ENCODE measurements around the gene STING1. TPM values are rescaled to one million over a fixed set of nuclear protein-coding genes. Genes with fewer than 3 reads are reported as not detected.

STING1 gene
- total and polyA plus RNA-seq, 2 of the 8 experiments (the other 6 are each of a cell fraction or from before 2014, with no cell fraction given), result 0.26 to 0.47 TPM

GRCh38 chr5:139492700-139493192, 10.2 kb upstream of the STING1 start:
- H3K27me3 ChIP-seq (replicated peaks in 1 of 4; ENCODE audit: control insufficient read depth in 3 of 4, extremely low read depth in 1 of 4, insufficient read depth in 3 of 4, low read length in 3 of 4), result no peaks in the 10 kb centered on the region
- no peaks in the 10 kb centered on the region for H3K36me3 ChIP-seq (ENCODE audit: control insufficient read depth in 2 of 4, insufficient read depth in 4 of 4, low read length in 3 of 4)
- no peak overlapping the region for H3K27ac ChIP-seq (ENCODE audit: low read depth, low read length)
- no peak overlapping the region for H3K14ac ChIP-seq (ENCODE audit: insufficient read length)
- no peaks in the 10 kb centered on the region for H3K79me2 ChIP-seq (ENCODE audit: control insufficient read depth in 1 of 2, insufficient read depth in 2 of 2, low read length in 2 of 2)
- no peaks in the 10 kb centered on the region for H4K20me1 ChIP-seq (replicated peaks in 1 of 2; ENCODE audit: control insufficient read depth in 1 of 2, insufficient read depth in 2 of 2, low read length in 2 of 2)
- 94% methylated on average over 6 of the region's 6 CpGs; no CpG with 5 or more reads in 1 of the 2 experiments for WGBS, 2 experiments (ENCODE audit: extremely low coverage in 1 of 2, insufficient coverage in 1 of 2, insufficient read length in 1 of 2, insufficient replicate concordance in 2 of 2, low coverage in 1 of 2, low lambda C conversion rate in 2 of 2, missing lambda C conversion rate in 1 of 2)
- no peak overlapping the region for H3K56ac ChIP-seq (replicated peaks; ENCODE audit: insufficient read length, low read depth, low read length)
- no peaks in the 10 kb centered on the region for H3K79me1 ChIP-seq (ENCODE audit: low read depth, low read length)
- no peak overlapping the region for H2BK15ac ChIP-seq (ENCODE audit: low read length)
- H2BK120ac ChIP-seq (replicated peaks; ENCODE audit: low read depth, low read length), result no peak overlapping the region
- H2BK20ac ChIP-seq (ENCODE audit: low read length), result no peak overlapping the region
- H3K4me3 ChIP-seq (ENCODE audit: extremely low read depth in 1 of 4, insufficient read depth in 2 of 4, low read depth in 3 of 4, low read length in 4 of 4), result no peak overlapping the region
- TF ChIP-seq ATF2 (IDR thresholded peaks at IDR 0.05; ENCODE audit: low read length) (no peak), KDM1A (IDR thresholded peaks at IDR 0.05; ENCODE audit: borderline replicate concordance, low read length) (no peak), HDAC6 (IDR thresholded peaks at IDR 0.05; ENCODE audit: low read depth, low read length) (no peak), CEBPB (IDR thresholded peaks at IDR 0.05; ENCODE audit: low read depth, low read length) (no peak), POLR2A (IDR thresholded peaks at IDR 0.05; ENCODE audit: control extremely low read depth in 1 of 2, low read depth in 2 of 2, low read length in 2 of 2) (no peak), TCF12 (IDR thresholded peaks at IDR 0.05; ENCODE audit: low read depth, low read length) (no peak), SIX5 (IDR thresholded peaks at IDR 0.05; ENCODE audit: low read depth, low read length) (no peak), RNF2 (IDR thresholded peaks at IDR 0.05; ENCODE audit: borderline replicate concordance, low read depth, low read length, missing control alignments, poor library complexity, severe bottlenecking) (no peak), CBX5 (IDR thresholded peaks at IDR 0.05; ENCODE audit: low read depth, low read length) (no peak), ASH2L (IDR thresholded peaks at IDR 0.05; ENCODE audit: low read length) (no peak), EGR1 (IDR thresholded peaks at IDR 0.05; ENCODE audit: borderline replicate concordance, low read depth, low read length) (no peak), RXRA (IDR thresholded peaks at IDR 0.05; ENCODE audit: insufficient read depth, low read depth, low read length) (no peak), EZH2 (IDR thresholded peaks at IDR 0.05; ENCODE audit: low read depth, low read length, severe bottlenecking) (no peak)
- H2BK12ac ChIP-seq (ENCODE audit: low read depth, low read length), result no peak overlapping the region
- H2BK5ac ChIP-seq (ENCODE audit: low read depth, low read length), result no peak overlapping the region
- ChIA-PET POLR2A (ENCODE audit: partially characterized antibody) (interaction anchor here (1.0 kb wide), 1 partner anchor 9 kb away, joined by 3 read pairs; no protein-coding TSS in a partner anchor), CTCF (ENCODE audit: partially characterized antibody) (interaction anchor here (0.8 to 12.9 kb wide), 4 partner anchors 21 to 70 kb away, joined by 3 to 122 read pairs (median 10); no protein-coding TSS in a partner anchor)
- H3K23me2 ChIP-seq (ENCODE audit: low read depth, low read length), result no peaks in the 10 kb centered on the region
- H3K18ac ChIP-seq (ENCODE audit: extremely low read depth, low read length), result no peak overlapping the region
- H2AFZ ChIP-seq (ENCODE audit: low read length), result no peak overlapping the region
- FAIRE-seq (no peak), DNase-seq (ENCODE audit: low read depth in 1 of 2, low spot score in 2 of 2) (no peak)
- no peak overlapping the region for H3K9ac ChIP-seq (replicated peaks in 1 of 4; ENCODE audit: extremely low read depth in 1 of 4, low read depth in 3 of 4, low read length in 3 of 4)
- H4K5ac ChIP-seq (ENCODE audit: insufficient read length, low read depth, low read length), result no peak overlapping the region
- no peaks in the 10 kb centered on the region for H3K9me3 ChIP-seq (ENCODE audit: insufficient read depth in 2 of 2, low read depth in 1 of 2, low read length in 1 of 2)
- H3K4me1 ChIP-seq (replicated peaks in 1 of 4; ENCODE audit: control insufficient read depth in 3 of 4, insufficient read depth in 4 of 4, low read length in 3 of 4), result no peaks in the 10 kb centered on the region
- H3K23ac ChIP-seq (ENCODE audit: insufficient read length), result no peak overlapping the region
- no peak overlapping the region for H2AK5ac ChIP-seq (ENCODE audit: low read depth, low read length)
- H3K4ac ChIP-seq (replicated peaks; ENCODE audit: insufficient read length, low read depth, low read length), result no peak overlapping the region
- H4K8ac ChIP-seq (ENCODE audit: extremely low read depth, insufficient read depth, low read length), result no peak overlapping the region
- H4K91ac ChIP-seq (replicated peaks; ENCODE audit: insufficient read length, low read length), result no peak overlapping the region
- H3K4me2 ChIP-seq (ENCODE audit: insufficient read depth in 1 of 2, low read depth in 2 of 2, low read length in 2 of 2), result no peak overlapping the region
